Activated CD8-positive, alpha-beta memory T cell treated with anti-CD3 and anti-CD28 coated beads, Interleukin-2, amount 50 U/mL, for 1 hour (primary cell): ENCODE data around the gene DNM2.
A peak's percentile ranks its signal among the peaks of the same experiment; 100 is the strongest.
"Not testable (repeated sequence)": the region's sequence is repeated elsewhere in the genome, so short reads cannot be mapped to it uniquely, and the experiment has no call there.

Experiments
- DNase-seq: peaks from one replicate; pipeline ENCODE4 v3.0.0-alpha.2; 2020; ENCODE audit errors: extremely low read depth

The DNM2 gene

GRCh38 chr19:10866495-10866894 is 148.6 kb downstream of the DNM2 start:
- DNase-seq = no peak

- no peak for DNase-seq
These were observed 151.1 kb downstream of the DNM2 start for GRCh38 chr19:10868872-10869547.

- not testable (repeated sequence) for DNase-seq
These were observed 152.0 kb downstream of the DNM2 start for GRCh38 chr19:10869872-10870311.

DNA sequence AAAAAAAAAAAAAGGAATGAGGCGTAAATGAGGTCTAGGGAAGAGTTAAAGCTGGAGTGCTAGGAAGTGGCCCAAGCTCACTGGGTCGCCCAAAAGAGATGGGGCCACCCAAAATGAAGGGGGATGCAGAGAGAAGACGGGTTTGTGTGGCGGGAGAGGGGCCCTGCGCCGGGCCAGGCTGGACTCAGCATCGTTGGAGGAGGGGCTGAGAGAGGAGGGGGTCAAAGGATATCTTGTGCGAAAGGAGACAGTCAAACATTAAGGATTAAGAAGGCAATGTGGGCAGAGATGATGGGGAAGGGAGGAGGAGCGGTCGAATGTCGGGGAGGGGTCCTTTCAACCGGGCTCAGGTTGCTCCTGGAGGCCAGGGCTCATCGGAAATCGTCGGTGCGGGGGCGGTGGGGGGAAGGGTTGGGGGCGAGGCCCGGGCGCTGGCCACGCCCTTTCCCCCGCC is 152.6 kb downstream of the DNM2 start:
- no peak for DNase-seq

GRCh38 chr19:10870955-10871603 is 153.2 kb downstream of the DNM2 start, which contains the start of gene CARM1:
CARM1 (plus strand) TSS chr19:10871553; CDS start chr19:10871703, 150 bp downstream.
- DNase-seq = peak; percentile 89

DNA sequence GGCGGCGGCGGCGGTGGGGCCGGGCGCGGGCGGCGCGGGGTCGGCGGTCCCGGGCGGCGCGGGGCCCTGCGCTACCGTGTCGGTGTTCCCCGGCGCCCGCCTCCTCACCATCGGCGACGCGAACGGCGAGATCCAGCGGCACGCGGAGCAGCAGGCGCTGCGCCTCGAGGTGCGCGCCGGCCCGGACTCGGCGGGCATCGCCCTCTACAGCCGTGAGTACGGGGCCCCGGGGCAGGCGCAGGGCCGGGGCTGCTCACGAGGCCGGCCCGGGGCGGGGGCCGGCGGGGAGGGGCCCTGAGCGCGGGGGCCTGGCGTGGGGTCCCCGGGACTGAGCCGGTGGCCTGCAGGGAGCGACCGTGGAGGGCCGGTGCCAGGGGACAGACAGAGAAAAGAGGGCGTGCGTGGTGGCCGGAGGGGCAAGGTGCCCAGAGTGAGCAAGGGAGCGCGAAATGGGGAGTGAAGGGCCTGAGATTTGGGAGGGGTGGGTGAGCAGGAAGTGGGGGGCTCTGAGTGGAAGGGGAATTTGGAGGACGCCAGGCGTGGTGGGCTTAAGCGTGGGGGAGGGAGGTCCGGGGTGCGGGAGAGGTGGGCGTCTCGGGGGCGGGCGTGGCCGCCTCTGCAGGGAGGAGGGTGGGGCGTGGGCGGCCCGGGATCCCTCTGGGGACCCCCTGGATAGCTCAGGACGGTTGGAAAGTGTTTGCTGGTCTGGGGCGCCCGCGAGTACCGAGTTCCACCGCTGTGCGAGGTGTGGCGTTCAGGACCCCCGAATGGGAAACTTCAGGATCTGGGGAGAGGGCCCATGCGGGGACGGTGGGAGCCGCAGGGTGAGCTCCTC is 154.0 kb downstream of the DNM2 start:
- DNase-seq = no peak

GRCh38 chr19:10872546-10873107 is 154.7 kb downstream of the DNM2 start:
- DNase-seq = no peak

DNA sequence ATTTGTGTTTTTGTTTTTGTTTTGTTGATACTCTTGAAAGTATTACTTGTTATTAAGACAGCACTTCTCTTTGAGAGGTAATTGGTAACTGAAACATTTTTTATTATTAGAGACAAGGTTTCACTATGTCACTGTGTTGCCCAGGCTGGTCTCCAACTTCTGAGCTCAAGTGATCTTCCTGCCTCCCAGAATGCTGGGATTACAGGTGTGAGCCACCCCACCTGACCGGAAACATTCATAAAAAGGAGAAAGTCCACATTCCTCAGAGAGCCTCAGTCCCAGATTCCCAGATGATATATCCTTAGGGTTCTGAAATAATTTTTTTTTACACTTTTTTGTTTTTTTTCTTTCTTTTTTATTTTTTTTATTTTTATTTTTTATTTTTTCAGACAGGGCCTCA is 156.1 kb downstream of the DNM2 start:
- DNase-seq = no peak

DNA sequence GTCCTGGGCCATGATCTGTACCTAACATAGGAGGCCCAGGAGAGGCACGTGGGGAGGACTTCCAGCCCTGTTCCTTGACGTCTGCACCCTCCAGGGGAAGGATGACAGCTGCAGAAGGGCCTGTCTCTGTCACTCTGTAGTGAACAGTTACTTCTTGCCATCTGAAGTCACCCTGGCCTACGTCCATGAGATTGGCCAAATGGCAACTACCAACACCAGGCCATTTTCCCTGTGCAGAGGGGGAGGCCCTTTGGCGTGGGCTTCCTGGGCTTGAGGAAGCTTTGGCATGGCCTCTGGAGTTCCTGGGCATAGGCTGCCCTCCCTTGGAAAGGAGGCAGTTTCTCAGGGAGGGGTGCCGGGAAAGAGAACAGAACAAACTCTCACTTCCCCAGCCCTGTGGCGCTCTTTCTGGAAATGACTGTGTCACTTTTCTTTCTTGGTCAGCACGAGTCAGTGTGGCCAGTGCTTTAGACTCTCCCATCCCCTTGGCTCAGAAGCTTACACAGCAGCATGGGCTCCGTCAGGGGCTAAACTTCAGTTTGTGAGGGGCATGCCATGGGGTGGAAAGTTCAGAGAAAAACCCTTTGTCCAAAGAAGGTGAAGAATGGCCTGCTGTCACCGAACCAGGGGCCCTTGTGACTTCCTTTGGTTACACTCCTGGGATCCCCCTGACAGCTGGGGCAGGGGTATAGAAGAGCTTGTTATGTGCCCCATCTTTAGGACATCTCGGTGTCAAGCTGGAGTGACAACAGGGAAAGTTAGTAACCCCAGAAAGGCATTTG is 158.8 kb downstream of the DNM2 start:
- DNase-seq = no peak

DNA sequence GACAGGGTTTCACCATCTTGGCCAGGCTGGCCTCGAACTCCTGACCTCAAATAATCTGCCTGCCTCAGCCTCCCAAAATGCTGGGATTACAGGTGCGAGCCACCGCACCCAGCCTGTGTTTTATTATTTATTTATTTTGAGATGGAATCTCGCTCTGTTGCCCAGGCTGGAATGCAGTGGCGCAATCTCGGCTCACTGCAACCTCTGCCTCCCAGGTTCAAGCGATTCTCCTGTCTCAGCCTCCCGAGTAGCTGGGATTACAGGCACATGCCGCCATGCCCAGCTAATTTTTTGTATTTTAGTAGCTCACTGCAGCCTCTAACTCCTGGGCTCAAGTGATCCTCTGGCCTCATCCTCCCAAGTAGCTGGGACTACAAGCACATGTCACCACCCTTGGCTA is 159.7 kb downstream of the DNM2 start:
- not testable (repeated sequence) for DNase-seq

DNA sequence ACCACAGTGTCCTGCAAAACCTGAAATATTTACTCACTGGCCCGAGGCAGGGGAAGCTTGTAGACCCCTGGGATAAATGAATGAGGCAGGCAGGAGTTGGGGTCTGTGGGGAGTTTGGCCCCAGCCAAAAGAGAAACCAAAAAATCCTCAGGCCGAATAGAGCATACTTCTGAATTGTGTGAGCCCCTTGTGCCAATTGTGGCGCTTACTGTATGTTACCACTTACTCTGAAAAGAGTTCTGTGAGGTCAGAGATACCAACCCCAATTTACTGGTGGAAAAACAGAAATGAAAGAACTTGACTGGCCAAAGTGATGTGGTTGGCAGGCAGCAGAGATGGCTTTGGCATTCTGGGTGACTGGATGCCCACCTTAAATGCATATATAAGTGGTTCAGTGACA is 160.4 kb downstream of the DNM2 start:
- DNase-seq = no peak
